ENCODE measurements around the gene BLTP3B.

The BLTP3B gene

GRCh38 chr12:100106861-100107260, 35.8 kb downstream of the BLTP3B start:
- no peak for DNase-seq

GRCh38 chr12:100105661-100106060, 37.0 kb downstream of the BLTP3B start:
- DNase-seq, result no peak

GRCh38 chr12:100101000-100101399, 41.7 kb downstream of the BLTP3B start:
- DNase-seq, result no peak

All from activated T-cell treated with anti-CD3 and anti-CD28 coated beads, Interleukin-2, amount 50 U/mL, for 48 hours (primary cell).